Endodermal cell (in vitro differentiated cells): ENCODE measurements around the gene CCSER1. TPM values are rescaled to one million over a fixed set of nuclear protein-coding genes. Genes with fewer than 3 reads are reported as not detected.

Experiments
- DNase-seq: peaks from one replicate; pipeline ENCODE4 v3.0.0-alpha.2; 2017
- H3K27ac ChIP-seq: 2 replicates; pipeline ENCODE4 v1.5.1; 2013; ENCODE audit warnings: mild to moderate bottlenecking, low read depth, low read length, moderate library complexity
- H3K27me3 ChIP-seq: 2 replicates; pipeline ENCODE4 v1.6.1; 2013; ENCODE audit warnings: mild to moderate bottlenecking, low read length, moderate library complexity; ENCODE audit not compliant: insufficient read depth, control insufficient read depth, poor library complexity, severe bottlenecking
- H3K36me3 ChIP-seq: 2 replicates; pipeline ENCODE4 v1.7.0; 2013; ENCODE audit warnings: mild to moderate bottlenecking, low read length, moderate library complexity; ENCODE audit not compliant: control insufficient read depth, insufficient read depth
- H3K4me1 ChIP-seq: one replicate; pipeline ENCODE4 v1.7.0; 2013; ENCODE audit warnings: low read length; ENCODE audit not compliant: control insufficient read depth, insufficient read depth
- H3K4me3 ChIP-seq: 2 replicates; pipeline ENCODE4 v1.5.1; 2013; ENCODE audit warnings: mild to moderate bottlenecking, low read length, moderate library complexity
- H3K9ac ChIP-seq: 2 replicates; pipeline ENCODE4 v1.6.1; 2013; ENCODE audit warnings: mild to moderate bottlenecking, low read length, moderate library complexity; ENCODE audit not compliant: poor library complexity, severe bottlenecking; ENCODE audit errors: extremely low read depth
- H3K9me3 ChIP-seq: 2 replicates; pipeline ENCODE4 v1.6.1; 2013; ENCODE audit warnings: mild to moderate bottlenecking, low read length, moderate library complexity; ENCODE audit not compliant: control insufficient read depth
- H3K27ac Mint-ChIP-seq: 2 replicates; pipeline ENCODE4 v1.8.0; 2020; ENCODE audit warnings: mixed read lengths
- H3K27me3 Mint-ChIP-seq: 2 replicates; pipeline ENCODE4 v1.8.0; 2021; ENCODE audit warnings: mild to moderate bottlenecking, mixed read lengths; ENCODE audit not compliant: insufficient read depth
- H3K36me3 Mint-ChIP-seq: 2 replicates; pipeline ENCODE4 v1.8.0; 2020; ENCODE audit warnings: low read depth, mixed read lengths
- H3K4me1 Mint-ChIP-seq: 2 replicates; pipeline ENCODE4 v1.8.0; 2020; ENCODE audit warnings: mixed read lengths
- H3K4me3 Mint-ChIP-seq: 2 replicates; pipeline ENCODE4 v1.8.0; 2020; ENCODE audit warnings: mild to moderate bottlenecking, moderate library complexity, mixed read lengths
- H3K9me3 Mint-ChIP-seq: 2 replicates; pipeline ENCODE4 v1.8.0; 2020; ENCODE audit warnings: mild to moderate bottlenecking, mixed read lengths
- CTCF ChIP-seq: fragments of 200-600 bp; sonication (generic); conservative IDR thresholded peaks from 2 replicates; pipeline ENCODE4 v1.5.0; 2021; ENCODE audit warnings: antibody characterized with exemption, mild to moderate bottlenecking
- WGBS, 2 experiments: methylation state at CpG; one replicate each; pipeline versions ENCODE4 v1.1.5 to v1.1.7; 2013; ENCODE audit warnings: missing lambda C conversion rate in 2 of 2, mixed read lengths in 1 of 2; ENCODE audit not compliant: insufficient coverage in 1 of 2, insufficient read length in 1 of 2; 5-methylcytosine and 5-hydroxymethylcytosine counted together
- total RNA-seq, 2 donors: library from RNA; stranded (reverse); fragmentation: NEBNext Ultra II Directional in 1 of 2; extraction: Animal tissue kit (Norgen Biotek cat#: 25700) in 1 of 2; gene quantifications; 2 replicates in 1 of 2; 3 replicates in 1 of 2; pipeline ENCODE4 v1.2.1, GENCODE V29; 2021

The CCSER1 gene
- total RNA-seq, 2 donors from 2014 or later: 1.1 to 2.2 TPM

- H3K36me3 ChIP-seq: no peaks in the 10 kb centered on the region
- DNase-seq: no peak
- Mint-ChIP-seq H3K4me3 (no peak overlapping the region), H3K4me1 (no peaks in the 10 kb centered on the region), H3K9me3 (no peaks in the 10 kb centered on the region), H3K27me3 (no peaks in the 10 kb centered on the region), H3K27ac (no peak overlapping the region), H3K36me3 (no peaks in the 10 kb centered on the region)
- no peak overlapping the region for H3K27ac ChIP-seq
- H3K9me3 ChIP-seq: no peaks in the 10 kb centered on the region
- no peaks in the 10 kb centered on the region for H3K4me1 ChIP-seq
- H3K4me3 ChIP-seq: no peak overlapping the region
- no peak overlapping the region for H3K9ac ChIP-seq
- TF ChIP-seq CTCF: no peak
- no peaks in the 10 kb centered on the region for H3K27me3 ChIP-seq
- WGBS, 2 experiments: 81% methylated on average over 3 of the region's 3 CpGs; no CpG with 5 or more reads in 1 of the 2 experiments
These were observed 92.6 kb downstream of the CCSER1 start for GRCh38 chr4:90219822-90220221.

GRCh38 chr4:90220459-90220858 is 93.3 kb downstream of the CCSER1 start:
- Histone ChIP-seq H3K9me3 (no peaks in the 10 kb centered on the region), H3K36me3 (no peaks in the 10 kb centered on the region), H3K4me1 (no peaks in the 10 kb centered on the region), H3K27ac (no peak overlapping the region), H3K9ac (no peak overlapping the region), H3K4me3 (no peak overlapping the region), H3K27me3 (no peaks in the 10 kb centered on the region)
- Mint-ChIP-seq H3K4me3 (no peak overlapping the region), H3K4me1 (no peaks in the 10 kb centered on the region), H3K27ac (no peak overlapping the region), H3K27me3 (no peaks in the 10 kb centered on the region), H3K36me3 (no peaks in the 10 kb centered on the region), H3K9me3 (no peaks in the 10 kb centered on the region)
- TF ChIP-seq CTCF: no peak
- DNase-seq: no peak
- 91 to 94% methylated on average over 3 to 4 of the region's 4 CpGs for WGBS, 2 experiments

- Histone ChIP-seq H3K9me3 (peaks cover 7% of the 10 kb centered on the region), H3K36me3 (no peaks in the 10 kb centered on the region), H3K27me3 (no peaks in the 10 kb centered on the region), H3K4me1 (no peaks in the 10 kb centered on the region), H3K9ac (no peak overlapping the region), H3K27ac (no peak overlapping the region), H3K4me3 (no peak overlapping the region)
- Mint-ChIP-seq H3K4me1 (no peaks in the 10 kb centered on the region), H3K27ac (no peak overlapping the region), H3K27me3 (no peaks in the 10 kb centered on the region), H3K4me3 (no peak overlapping the region), H3K9me3 (peaks cover 27% of the 10 kb centered on the region), H3K36me3 (no peaks in the 10 kb centered on the region)
- DNase-seq: no peak
- TF ChIP-seq CTCF: no peak
These were observed 99.5 kb downstream of the CCSER1 start for GRCh38 chr4:90226734-90227133.
